ENCODE results near the gene MESD. TPM values are rescaled to one million over a fixed set of nuclear protein-coding genes. Genes with fewer than 3 reads are reported as not detected.

MESD gene
- total RNA-seq, 5 donors from 2014 or later (not counting 1 experiment from before 2014, with no cell fraction given): 17.7 to 32.8 (median 30.7) TPM

DNA sequence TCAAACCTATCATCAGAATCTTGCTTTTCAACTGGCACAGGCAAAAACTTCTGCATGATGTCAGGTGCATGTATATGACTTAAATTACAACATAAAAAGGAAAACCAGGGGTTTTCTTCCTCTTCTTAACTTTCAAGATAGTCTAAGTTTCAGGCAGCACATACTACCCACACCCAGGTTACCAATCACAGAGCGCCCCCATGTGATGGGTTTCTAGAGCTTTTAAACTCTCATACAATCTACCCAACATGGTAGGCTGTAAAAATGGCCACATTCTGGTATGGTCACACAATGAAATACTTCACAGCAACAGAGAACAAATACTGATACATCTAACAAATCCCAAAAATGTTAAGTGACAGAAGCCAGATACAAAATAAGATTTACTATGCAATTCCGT lies 7.4 kb downstream of the MESD start:
- no peaks in the 10 kb centered on the region for H3K9me3 Mint-ChIP-seq
- Histone ChIP-seq H3K36me3 (ENCODE audit: control insufficient read depth in 2 of 2, extremely low read depth in 1 of 2, insufficient read depth in 1 of 2, low read length in 1 of 2) (peaks cover 0 to 47% of the 10 kb centered on the region in 2 donors), H3K27me3 (replicated peaks in 1 of 2; ENCODE audit: control insufficient read depth in 2 of 2, extremely low read depth in 1 of 2, insufficient read depth in 2 of 2, low read length in 1 of 2) (no peaks in the 10 kb centered on the region), H3K4me3 (ENCODE audit: control insufficient read depth in 1 of 2, extremely low read depth in 1 of 2, low read length in 1 of 2) (no peak overlapping the region), H3K9me3 (no peaks in the 10 kb centered on the region), H3K27ac (ENCODE audit: low read length) (no peak overlapping the region), H3K4me1 (ENCODE audit: control insufficient read depth in 1 of 2, extremely low read depth in 1 of 2, insufficient read depth in 2 of 2, low read length in 2 of 2) (peaks cover 0 to 18% of the 10 kb centered on the region in 2 experiments)
- no peak overlapping the region for H3K4me3 Mint-ChIP-seq
- no peak for DNase-seq
- CTCF ChIA-PET: no interaction called here
- ATAC-seq (replicated peaks in 1 of 4): no peak
- peaks cover 60 to 69% (median 60%) of the 10 kb centered on the region in 3 donors for H3K4me1 Mint-ChIP-seq
- no peaks in the 10 kb centered on the region for H3K27me3 Mint-ChIP-seq
- H3K36me3 Mint-ChIP-seq: peaks cover 39% of the 10 kb centered on the region
- H3K27ac Mint-ChIP-seq: peak overlapping the region; percentile 56 to 63
- no CpG with 5 or more reads among the region's 2 CpGs for WGBS (ENCODE audit: insufficient coverage)
- POLR2A ChIA-PET: no interaction called here

DNA sequence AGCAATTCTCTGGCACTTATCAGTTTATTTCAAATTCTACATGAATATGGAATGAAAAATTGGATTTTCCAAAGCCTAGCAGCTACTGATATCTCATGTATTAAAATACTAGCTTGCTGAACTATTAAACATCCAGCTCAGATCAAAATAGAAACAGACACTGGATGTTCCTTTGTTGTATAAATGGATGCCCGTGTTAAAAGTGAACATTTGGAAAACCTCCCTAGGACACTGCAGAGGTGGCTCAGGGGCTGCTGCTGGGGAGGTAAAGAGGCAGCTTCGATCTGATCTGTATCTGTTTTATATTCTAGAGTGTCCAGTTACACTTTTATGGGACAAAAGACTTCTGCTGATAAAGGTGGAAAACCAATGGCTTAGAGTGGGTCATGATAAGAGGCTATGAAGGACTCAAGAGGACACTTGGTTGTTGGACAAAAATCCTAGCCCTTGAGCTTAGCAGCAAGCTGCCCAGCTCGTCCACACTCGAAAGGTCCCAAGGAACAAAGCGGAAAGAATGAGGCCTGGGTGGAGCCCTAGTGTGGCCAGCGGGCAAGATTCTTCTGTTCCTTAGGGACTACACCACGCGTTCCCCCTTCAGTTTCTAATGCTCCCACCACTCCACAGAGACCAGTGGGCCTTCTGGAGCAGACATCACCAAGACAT lies 9.9 kb downstream of the MESD start:
- WGBS (ENCODE audit: insufficient coverage): 96% methylated on average over 4 of the region's 8 CpGs
- H3K9me3 ChIP-seq: no peaks in the 10 kb centered on the region
- no peaks in the 10 kb centered on the region for H3K27me3 Mint-ChIP-seq
- peaks cover 45% of the 10 kb centered on the region for H3K36me3 Mint-ChIP-seq
- H3K4me3 ChIP-seq (ENCODE audit: control insufficient read depth in 1 of 2, extremely low read depth in 1 of 2, low read length in 1 of 2): no peak overlapping the region
- no peak overlapping the region for H3K4me3 Mint-ChIP-seq
- DNase-seq (no peak), ATAC-seq (replicated peaks in 1 of 4) (no peak)
- no peak overlapping the region for H3K27ac ChIP-seq (ENCODE audit: low read length)
- no peaks in the 10 kb centered on the region for H3K27me3 ChIP-seq (replicated peaks in 1 of 2; ENCODE audit: control insufficient read depth in 2 of 2, extremely low read depth in 1 of 2, insufficient read depth in 2 of 2, low read length in 1 of 2)
- peaks cover 54 to 63% (median 56%) of the 10 kb centered on the region in 3 donors for H3K4me1 Mint-ChIP-seq
- H3K27ac Mint-ChIP-seq: peak overlapping the region in 1 of 2 donors; percentile 3
- POLR2A ChIA-PET: no interaction called here
- peaks cover 0 to 16% of the 10 kb centered on the region in 2 experiments for H3K4me1 ChIP-seq (ENCODE audit: control insufficient read depth in 1 of 2, extremely low read depth in 1 of 2, insufficient read depth in 2 of 2, low read length in 2 of 2)
- H3K36me3 ChIP-seq (ENCODE audit: control insufficient read depth in 2 of 2, extremely low read depth in 1 of 2, insufficient read depth in 1 of 2, low read length in 1 of 2): peaks cover 0 to 44% of the 10 kb centered on the region in 2 donors
- CTCF ChIA-PET: interaction anchor here in 1 of 2 donors (0.6 to 1.0 kb wide), 4 partner anchors 8 to 286 kb away, joined by 3 to 6 read pairs (median 4); no protein-coding TSS in a partner anchor
- H3K9me3 Mint-ChIP-seq: no peaks in the 10 kb centered on the region

GRCh38 chr15:80978685-80979329 lies 10.8 kb downstream of the MESD start:
- no peaks in the 10 kb centered on the region for H3K27me3 ChIP-seq (replicated peaks in 1 of 2; ENCODE audit: control insufficient read depth in 2 of 2, extremely low read depth in 1 of 2, insufficient read depth in 2 of 2, low read length in 1 of 2)
- no peak overlapping the region for H3K27ac ChIP-seq (ENCODE audit: low read length)
- ChIA-PET CTCF (interaction anchor here (0.6 to 1.0 kb wide), 2 partner anchors 11 to 287 kb away, joined by 3 to 6 read pairs; no protein-coding TSS in a partner anchor), POLR2A (no interaction called here)
- no peaks in the 10 kb centered on the region for H3K9me3 ChIP-seq
- Mint-ChIP-seq H3K27ac (no peak overlapping the region), H3K36me3 (peaks cover 40% of the 10 kb centered on the region), H3K9me3 (no peaks in the 10 kb centered on the region), H3K4me3 (no peak overlapping the region), H3K27me3 (no peaks in the 10 kb centered on the region), H3K4me1 (peaks cover 49 to 64% (median 50%) of the 10 kb centered on the region in 3 donors)
- peaks cover 0 to 44% of the 10 kb centered on the region in 2 donors for H3K36me3 ChIP-seq (ENCODE audit: control insufficient read depth in 2 of 2, extremely low read depth in 1 of 2, insufficient read depth in 1 of 2, low read length in 1 of 2)
- peaks cover 0 to 16% of the 10 kb centered on the region in 2 experiments for H3K4me1 ChIP-seq (ENCODE audit: control insufficient read depth in 1 of 2, extremely low read depth in 1 of 2, insufficient read depth in 2 of 2, low read length in 2 of 2)
- DNase-seq (no peak), ATAC-seq (replicated peaks in 1 of 4) (no peak)
- no peak overlapping the region for H3K4me3 ChIP-seq (ENCODE audit: control insufficient read depth in 1 of 2, extremely low read depth in 1 of 2, low read length in 1 of 2)
- WGBS (ENCODE audit: insufficient coverage): 96% methylated on average over 6 of the region's 7 CpGs

GRCh38 chr15:80977627-80978036 lies 12.0 kb downstream of the MESD start:
- H3K27ac ChIP-seq (ENCODE audit: low read length): no peak overlapping the region
- POLR2A ChIA-PET: no interaction called here
- H3K9me3 Mint-ChIP-seq: no peaks in the 10 kb centered on the region
- peaks cover 44 to 57% (median 45%) of the 10 kb centered on the region in 3 donors for H3K4me1 Mint-ChIP-seq
- no peaks in the 10 kb centered on the region for H3K27me3 ChIP-seq (replicated peaks in 1 of 2; ENCODE audit: control insufficient read depth in 2 of 2, extremely low read depth in 1 of 2, insufficient read depth in 2 of 2, low read length in 1 of 2)
- ATAC-seq (replicated peaks in 1 of 4) (peak; percentile 34 to 64 (median 61)), DNase-seq (peak in 14 of 35 experiments; percentile 10 to 58 (median 20))
- CTCF ChIA-PET: interaction anchor here (1.6 to 1.9 kb wide), 3 partner anchors 14 to 289 kb away, joined by 6 to 8 read pairs (median 7); no protein-coding TSS in a partner anchor
- H3K9me3 ChIP-seq: no peaks in the 10 kb centered on the region
- no peak overlapping the region for H3K4me3 ChIP-seq (ENCODE audit: control insufficient read depth in 1 of 2, extremely low read depth in 1 of 2, low read length in 1 of 2)
- 72% methylated on average over 5 of the region's 7 CpGs for WGBS (ENCODE audit: insufficient coverage)
- H3K27me3 Mint-ChIP-seq: no peaks in the 10 kb centered on the region
- no peak overlapping the region for H3K4me3 Mint-ChIP-seq
- peaks cover 36% of the 10 kb centered on the region for H3K36me3 Mint-ChIP-seq
- H3K36me3 ChIP-seq (ENCODE audit: control insufficient read depth in 2 of 2, extremely low read depth in 1 of 2, insufficient read depth in 1 of 2, low read length in 1 of 2): peaks cover 3 to 43% of the 10 kb centered on the region in 2 donors
- peaks cover 0 to 13% of the 10 kb centered on the region in 2 experiments for H3K4me1 ChIP-seq (ENCODE audit: control insufficient read depth in 1 of 2, extremely low read depth in 1 of 2, insufficient read depth in 2 of 2, low read length in 2 of 2)
- H3K27ac Mint-ChIP-seq: peak overlapping the region in 1 of 2 donors; percentile 46

DNA sequence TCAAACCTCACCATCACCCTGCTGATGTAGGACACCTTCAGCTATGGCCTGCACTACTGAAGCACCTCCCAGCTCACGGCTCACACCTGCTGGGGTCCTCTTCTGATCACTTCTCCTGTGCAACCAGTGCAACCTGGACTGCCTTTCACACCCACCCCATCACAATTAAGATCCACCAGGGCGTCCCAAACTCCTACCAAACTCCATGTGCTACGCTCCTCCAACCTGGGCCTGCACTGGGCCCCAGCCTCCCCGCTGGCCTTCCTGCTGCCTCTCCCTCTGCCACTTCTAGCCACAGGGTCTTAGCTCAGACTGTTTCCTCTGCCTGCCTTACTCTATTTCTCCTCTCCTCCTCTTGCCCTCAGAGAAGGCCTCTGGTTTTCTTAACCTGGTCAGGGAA lies 12.8 kb downstream of the MESD start:
- Histone ChIP-seq H3K27me3 (replicated peaks in 1 of 2; ENCODE audit: control insufficient read depth in 2 of 2, extremely low read depth in 1 of 2, insufficient read depth in 2 of 2, low read length in 1 of 2) (no peaks in the 10 kb centered on the region), H3K4me1 (ENCODE audit: control insufficient read depth in 1 of 2, extremely low read depth in 1 of 2, insufficient read depth in 2 of 2, low read length in 2 of 2) (peaks cover 0 to 11% of the 10 kb centered on the region in 2 experiments), H3K27ac (ENCODE audit: low read length) (no peak overlapping the region), H3K36me3 (ENCODE audit: control insufficient read depth in 2 of 2, extremely low read depth in 1 of 2, insufficient read depth in 1 of 2, low read length in 1 of 2) (peaks cover 3 to 37% of the 10 kb centered on the region in 2 donors), H3K4me3 (ENCODE audit: control insufficient read depth in 1 of 2, extremely low read depth in 1 of 2, low read length in 1 of 2) (no peak overlapping the region), H3K9me3 (no peaks in the 10 kb centered on the region)
- no peaks in the 10 kb centered on the region for H3K9me3 Mint-ChIP-seq
- ChIA-PET POLR2A (no interaction called here), CTCF (interaction anchor here (1.6 to 1.9 kb wide), 3 partner anchors 14 to 289 kb away, joined by 6 to 8 read pairs (median 7); no protein-coding TSS in a partner anchor)
- ATAC-seq (replicated peaks in 1 of 4) (no peak), DNase-seq (no peak)
- peaks cover 36% of the 10 kb centered on the region for H3K36me3 Mint-ChIP-seq
- H3K4me1 Mint-ChIP-seq: peaks cover 36 to 49% (median 37%) of the 10 kb centered on the region in 3 donors
- H3K4me3 Mint-ChIP-seq: no peak overlapping the region
- H3K27ac Mint-ChIP-seq: peak overlapping the region in 1 of 2 donors; percentile 56
- WGBS (ENCODE audit: insufficient coverage): 100% methylated on average over 4 of the region's 4 CpGs
- no peaks in the 10 kb centered on the region for H3K27me3 Mint-ChIP-seq

DNA sequence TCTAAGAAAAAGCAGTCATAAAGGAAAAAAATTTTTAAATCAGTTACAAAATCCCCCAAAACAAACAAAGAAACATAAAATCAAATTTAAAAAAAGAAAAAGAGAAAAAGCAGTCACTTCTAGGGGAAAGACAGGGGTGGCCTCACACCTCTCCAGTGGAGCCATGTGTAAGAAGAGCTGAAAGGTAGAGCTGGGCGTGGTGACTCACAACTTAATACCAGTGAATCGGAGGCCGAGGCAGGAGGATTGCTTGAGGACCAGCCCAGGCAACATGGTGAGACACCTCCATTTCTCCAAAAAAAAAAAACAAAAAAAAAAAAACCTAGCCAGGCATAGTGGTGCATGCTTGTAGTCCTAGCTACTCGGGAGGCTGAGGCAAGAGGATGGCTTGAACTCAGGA lies 14.7 kb downstream of the MESD start:
- H3K4me3 ChIP-seq (ENCODE audit: control insufficient read depth in 1 of 2, extremely low read depth in 1 of 2, low read length in 1 of 2): no peak overlapping the region
- H3K36me3 Mint-ChIP-seq: peaks cover 31% of the 10 kb centered on the region
- H3K36me3 ChIP-seq (ENCODE audit: control insufficient read depth in 2 of 2, extremely low read depth in 1 of 2, insufficient read depth in 1 of 2, low read length in 1 of 2): peaks cover 5 to 32% of the 10 kb centered on the region in 2 donors
- H3K4me1 ChIP-seq (ENCODE audit: control insufficient read depth in 1 of 2, extremely low read depth in 1 of 2, insufficient read depth in 2 of 2, low read length in 2 of 2): peaks cover 0 to 11% of the 10 kb centered on the region in 2 experiments
- no peaks in the 10 kb centered on the region for H3K27me3 ChIP-seq (replicated peaks in 1 of 2; ENCODE audit: control insufficient read depth in 2 of 2, extremely low read depth in 1 of 2, insufficient read depth in 2 of 2, low read length in 1 of 2)
- no peaks in the 10 kb centered on the region for H3K9me3 ChIP-seq
- ChIA-PET CTCF (interaction anchor here (0.6 to 1.4 kb wide), 7 partner anchors 13 to 809 kb away, joined by 3 to 10 read pairs (median 4); no protein-coding TSS in a partner anchor), POLR2A (interaction anchor here in 1 of 2 donors (0.7 kb wide), 1 partner anchor 27 kb away, joined by 3 read pairs; no protein-coding TSS in a partner anchor)
- DNase-seq (no peak), ATAC-seq (replicated peaks in 1 of 4) (no peak)
- no peak overlapping the region for H3K27ac ChIP-seq (ENCODE audit: low read length)
- H3K27me3 Mint-ChIP-seq: no peaks in the 10 kb centered on the region
- WGBS (ENCODE audit: insufficient coverage): no CpG with 5 or more reads among the region's 4 CpGs
- H3K9me3 Mint-ChIP-seq: no peaks in the 10 kb centered on the region
- no peak overlapping the region for H3K4me3 Mint-ChIP-seq
- peaks cover 39 to 49% (median 41%) of the 10 kb centered on the region in 3 donors for H3K4me1 Mint-ChIP-seq
- peak overlapping the region in 1 of 2 donors; percentile 54 for H3K27ac Mint-ChIP-seq
